ENCODE measurements around the gene BMAL1. TPM values are rescaled to one million over a fixed set of nuclear protein-coding genes. Genes with fewer than 3 reads are reported as not detected.

The BMAL1 gene
- total RNA-seq, 1 donor from 2014 or later: 22.8 TPM

DNA sequence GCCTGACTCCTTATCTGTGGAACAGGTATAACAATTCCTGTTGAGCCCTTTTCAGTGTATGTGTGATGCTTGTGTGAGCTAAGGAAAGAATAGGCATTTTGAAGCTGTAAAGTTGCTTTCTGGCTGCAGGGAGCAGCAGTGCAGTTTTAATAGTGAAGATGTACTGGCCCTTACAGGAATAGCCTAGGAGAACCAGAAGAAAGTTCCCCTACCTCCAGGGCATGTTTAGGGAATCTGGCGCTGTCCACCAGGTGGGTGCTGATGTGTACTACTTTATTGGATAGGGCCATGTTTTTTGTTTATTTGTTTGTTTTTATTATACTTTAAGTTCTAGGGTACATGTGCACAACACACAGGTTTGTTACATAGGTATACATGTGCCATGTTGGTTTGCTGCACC, 11.5 kb downstream of the BMAL1 start:
- intact Hi-C loops (cut with micrococcal nuclease): no loop called here

- intact Hi-C loops (cut with micrococcal nuclease): no loop called here
Measured at GRCh38 chr11:13290221-13290980, 12.8 kb downstream of the BMAL1 start.

- intact Hi-C loops (cut with micrococcal nuclease): no loop called here
Measured at GRCh38 chr11:13291361-13291760, 13.8 kb downstream of the BMAL1 start.

GRCh38 chr11:13291800-13292199, 14.2 kb downstream of the BMAL1 start:
- intact Hi-C loops (cut with micrococcal nuclease): no loop called here

GRCh38 chr11:13292970-13293369, 15.4 kb downstream of the BMAL1 start:
- intact Hi-C loops (cut with micrococcal nuclease): no loop called here

- intact Hi-C loops (cut with micrococcal nuclease): no loop called here
Measured at GRCh38 chr11:13294178-13294577, 16.6 kb downstream of the BMAL1 start.

GRCh38 chr11:13294771-13295579, 17.4 kb downstream of the BMAL1 start:
- intact Hi-C loops (cut with micrococcal nuclease): no loop called here

- intact Hi-C loops (cut with micrococcal nuclease): no loop called here
Measured at GRCh38 chr11:13297308-13297916, 19.8 kb downstream of the BMAL1 start.

GRCh38 chr11:13297917-13298356, 20.3 kb downstream of the BMAL1 start:
- intact Hi-C loops (cut with micrococcal nuclease): no loop called here

- intact Hi-C loops (cut with micrococcal nuclease): no loop called here
Measured at GRCh38 chr11:13298765-13299164, 21.2 kb downstream of the BMAL1 start.

DNA sequence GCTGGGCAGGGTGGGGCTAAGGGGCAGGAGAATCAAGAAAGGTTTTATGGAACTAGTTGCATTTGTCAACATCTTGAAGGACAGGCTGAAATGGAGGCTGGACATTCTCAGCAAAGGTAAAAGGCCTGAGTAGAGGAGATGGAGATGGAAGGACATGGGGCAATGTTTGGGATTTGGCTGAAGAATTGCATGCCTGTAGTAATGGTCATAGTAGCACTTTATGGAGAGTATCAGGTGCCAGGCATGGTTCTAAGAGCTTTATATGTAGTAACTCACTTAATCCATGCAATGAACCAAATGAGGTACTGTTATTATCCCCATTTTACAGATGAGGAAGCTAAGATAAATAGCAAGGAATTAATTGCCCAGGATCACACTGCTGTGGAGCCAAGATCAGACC, 23.9 kb downstream of the BMAL1 start:
- intact Hi-C loops (cut with micrococcal nuclease): no loop called here

DNA sequence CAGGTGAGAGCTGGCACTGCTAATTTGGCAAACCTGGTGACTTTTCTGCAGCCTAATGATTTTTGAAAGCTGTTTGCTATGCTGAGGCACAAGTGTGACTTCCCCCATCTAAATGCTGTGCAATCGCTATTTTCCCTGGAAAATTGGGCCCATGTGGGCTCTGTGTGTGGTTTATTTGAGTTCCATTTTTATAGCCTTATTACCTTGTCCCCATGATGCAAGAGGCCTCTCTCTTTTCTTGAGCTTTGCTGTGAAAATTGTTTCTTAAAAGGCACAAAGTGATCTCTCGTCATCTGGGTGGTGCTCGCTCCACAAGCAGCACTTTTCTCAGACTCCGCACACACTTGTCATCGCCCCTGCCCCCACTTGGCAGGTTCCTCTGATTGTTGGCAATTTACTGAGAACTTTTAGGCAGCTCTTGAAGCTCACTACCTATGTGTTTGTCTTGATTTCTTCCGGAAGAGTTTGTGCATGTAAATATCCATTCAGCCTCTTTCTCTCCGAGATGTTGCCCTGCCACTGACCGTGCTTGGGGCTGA, 24.9 kb downstream of the BMAL1 start:
- intact Hi-C loops (cut with micrococcal nuclease): no loop called here

- intact Hi-C loops (cut with micrococcal nuclease): no loop called here
Measured at GRCh38 chr11:13303668-13304649, 26.4 kb downstream of the BMAL1 start.

DNA sequence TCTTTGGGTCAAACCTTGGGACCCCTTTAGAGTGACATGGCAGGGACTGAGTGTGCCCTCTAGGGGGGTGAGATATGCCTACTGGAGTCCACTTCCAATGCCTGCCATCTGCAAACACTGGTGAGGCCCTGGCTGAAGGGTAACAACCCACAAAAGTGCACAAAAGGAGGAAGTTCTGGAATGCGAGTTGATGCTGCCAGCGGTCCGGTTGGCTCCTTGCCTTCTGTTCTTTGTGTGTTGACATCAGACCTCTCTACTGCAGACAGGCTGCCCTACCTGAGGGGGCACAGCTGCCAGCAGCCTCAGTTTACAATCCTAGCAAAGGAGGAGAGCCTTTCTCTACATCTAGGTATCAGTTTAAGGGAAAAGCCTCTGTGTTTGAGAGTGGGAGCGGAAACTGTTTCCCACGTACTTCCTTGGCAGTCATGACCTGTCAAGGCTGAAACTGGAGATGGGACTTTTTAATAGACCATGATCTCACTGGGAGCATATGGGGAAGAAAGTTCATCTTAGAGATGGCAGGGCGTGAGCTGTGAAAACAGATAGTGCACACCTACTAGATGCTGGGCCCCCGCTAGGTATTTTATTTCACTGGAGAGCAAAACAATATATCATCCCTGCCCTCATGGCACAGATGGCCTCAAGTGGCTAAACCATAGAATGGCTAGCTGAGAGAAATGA, 27.2 kb downstream of the BMAL1 start:
- intact Hi-C loops (cut with micrococcal nuclease): no loop called here

GRCh38 chr11:13308704-13309103, 31.1 kb downstream of the BMAL1 start:
- intact Hi-C loops (cut with micrococcal nuclease): no loop called here

GRCh38 chr11:13309156-13309555, 31.6 kb downstream of the BMAL1 start:
- intact Hi-C loops (cut with micrococcal nuclease): no loop called here

DNA sequence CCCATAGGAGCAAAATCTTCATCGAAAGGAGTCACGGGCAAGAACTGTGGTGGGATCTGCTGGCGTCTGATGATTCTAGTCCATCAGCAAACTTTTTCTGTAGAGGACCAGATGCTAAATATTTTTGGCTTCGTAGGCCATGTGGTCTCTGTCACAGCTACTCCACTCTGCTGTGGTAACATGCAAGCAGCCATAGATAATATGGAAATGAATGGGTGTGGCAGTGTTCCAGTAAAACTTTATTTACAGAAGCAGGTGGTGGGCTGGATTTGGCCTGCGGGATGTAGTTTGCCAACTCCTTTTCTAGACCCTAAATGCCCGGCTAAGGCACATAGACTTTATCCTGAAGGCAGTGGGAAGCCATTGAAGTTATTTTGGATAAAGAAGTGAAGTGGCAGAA, 32.9 kb downstream of the BMAL1 start:
- intact Hi-C loops (cut with micrococcal nuclease): no loop called here

GRCh38 chr11:13311570-13311969, 34.0 kb downstream of the BMAL1 start:
- intact Hi-C loops (cut with micrococcal nuclease): no loop called here

DNA sequence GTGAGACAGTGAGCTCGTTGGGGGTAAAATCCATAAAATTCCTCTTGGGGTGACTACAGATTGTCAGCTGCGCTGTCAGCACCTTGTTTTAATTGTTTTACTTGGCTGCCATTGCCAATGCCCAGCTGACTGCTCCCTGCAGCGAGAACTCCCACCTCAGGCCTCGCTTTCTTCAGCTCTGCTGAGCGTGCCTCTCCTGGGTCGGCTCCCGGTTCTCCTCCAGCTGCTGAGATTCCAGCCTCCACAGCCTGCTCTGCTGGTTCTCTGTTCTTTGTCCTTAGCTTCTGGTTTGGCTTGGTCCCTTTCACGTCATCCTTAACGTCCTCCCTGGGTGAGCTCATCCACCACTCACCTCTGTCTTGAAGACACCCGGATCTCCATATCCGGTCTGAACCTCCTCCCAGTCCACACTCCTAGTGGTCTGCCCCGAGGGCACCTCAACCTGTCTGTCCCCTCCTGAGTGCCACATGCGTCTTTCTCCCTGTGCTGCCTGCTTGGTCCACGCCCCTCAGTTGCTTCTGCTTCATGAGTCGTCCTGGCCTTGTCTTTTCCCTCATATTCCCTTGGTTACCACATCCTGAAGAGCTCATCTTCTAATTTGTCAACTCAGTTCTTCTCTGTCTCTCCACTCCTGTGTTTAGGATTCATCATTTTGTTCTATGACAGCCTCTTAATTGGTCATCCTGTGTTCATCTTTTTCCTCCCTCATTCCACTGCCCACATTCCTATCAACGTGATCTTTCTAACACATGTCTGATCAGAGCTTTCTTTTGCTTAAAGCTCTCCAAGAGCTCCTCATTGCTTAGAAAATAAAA, 35.6 kb downstream of the BMAL1 start:
- intact Hi-C loops (cut with micrococcal nuclease): no loop called here
